IMR-90 (cell line): ENCODE measurements around the gene DUSP8.

Experiments
- BHLHE40 ChIP-seq: fragments of 150-350 bp; IDR thresholded peaks from 2 replicates; pipeline ENCODE4 v1.6.1; 2016; ENCODE audit warnings: mild to moderate bottlenecking, low read depth, low read length
- CEBPB ChIP-seq: IDR thresholded peaks from 2 replicates; pipeline ENCODE4 v1.6.1; 2012; ENCODE audit warnings: low read depth, low read length, improper control_type of control experiment
- MAZ ChIP-seq: IDR thresholded peaks from 2 replicates; pipeline ENCODE4 v1.6.1; 2012; ENCODE audit warnings: low read depth, mild to moderate bottlenecking, low read length, improper control_type of control experiment, moderate library complexity, borderline replicate concordance
- NFE2L2 ChIP-seq: fragments of 150-350 bp; IDR thresholded peaks from 2 replicates; pipeline ENCODE4 v1.6.1; 2016; ENCODE audit warnings: low read depth, mild to moderate bottlenecking, low read length
- POLR2A ChIP-seq: IDR thresholded peaks from 2 replicates; pipeline ENCODE4 v1.6.1; 2012; ENCODE audit warnings: mild to moderate bottlenecking, low read depth, low read length
- RAD21 ChIP-seq: IDR thresholded peaks from 2 replicates; pipeline ENCODE4 v1.6.1; 2012; ENCODE audit warnings: low read length, improper control_type of control experiment
- RCOR1 ChIP-seq: IDR thresholded peaks from 2 replicates; pipeline ENCODE4 v1.6.1; 2012; ENCODE audit warnings: mild to moderate bottlenecking, low read length, improper control_type of control experiment; ENCODE audit not compliant: insufficient replicate concordance
- RFX5 ChIP-seq: IDR thresholded peaks from 2 replicates; pipeline ENCODE4 v1.8.0; 2012; ENCODE audit warnings: low read depth, mild to moderate bottlenecking, low read length, moderate library complexity
- SMC3 ChIP-seq: fragments of 150-350 bp; IDR thresholded peaks from 2 replicates; pipeline ENCODE4 v1.6.1; 2016; ENCODE audit warnings: low read depth, mild to moderate bottlenecking, antibody characterized with exemption, low read length, moderate library complexity
- USF2 ChIP-seq: fragments of 150-350 bp; IDR thresholded peaks from 2 replicates; pipeline ENCODE4 v1.6.1; 2017; ENCODE audit warnings: mild to moderate bottlenecking, antibody characterized with exemption, low read length, low read depth
- TF ChIP-seq, protein P1 (sequence below): conservative IDR thresholded peaks from 2 replicates; pipeline ENCODE4 v1.5.1; 2012; ENCODE audit warnings: mild to moderate bottlenecking, low read depth, low read length, improper control_type of control experiment
- TF ChIP-seq, protein P2 (sequence below): fragments of 150-350 bp; IDR thresholded peaks from 2 replicates; pipeline ENCODE4 v1.6.1; 2016; ENCODE audit warnings: low read depth, mild to moderate bottlenecking, low read length, moderate library complexity, borderline replicate concordance

- TF ChIP-seq, protein P1, sequence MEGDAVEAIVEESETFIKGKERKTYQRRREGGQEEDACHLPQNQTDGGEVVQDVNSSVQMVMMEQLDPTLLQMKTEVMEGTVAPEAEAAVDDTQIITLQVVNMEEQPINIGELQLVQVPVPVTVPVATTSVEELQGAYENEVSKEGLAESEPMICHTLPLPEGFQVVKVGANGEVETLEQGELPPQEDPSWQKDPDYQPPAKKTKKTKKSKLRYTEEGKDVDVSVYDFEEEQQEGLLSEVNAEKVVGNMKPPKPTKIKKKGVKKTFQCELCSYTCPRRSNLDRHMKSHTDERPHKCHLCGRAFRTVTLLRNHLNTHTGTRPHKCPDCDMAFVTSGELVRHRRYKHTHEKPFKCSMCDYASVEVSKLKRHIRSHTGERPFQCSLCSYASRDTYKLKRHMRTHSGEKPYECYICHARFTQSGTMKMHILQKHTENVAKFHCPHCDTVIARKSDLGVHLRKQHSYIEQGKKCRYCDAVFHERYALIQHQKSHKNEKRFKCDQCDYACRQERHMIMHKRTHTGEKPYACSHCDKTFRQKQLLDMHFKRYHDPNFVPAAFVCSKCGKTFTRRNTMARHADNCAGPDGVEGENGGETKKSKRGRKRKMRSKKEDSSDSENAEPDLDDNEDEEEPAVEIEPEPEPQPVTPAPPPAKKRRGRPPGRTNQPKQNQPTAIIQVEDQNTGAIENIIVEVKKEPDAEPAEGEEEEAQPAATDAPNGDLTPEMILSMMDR, result no peak
- no peak for TF ChIP-seq USF2
- no peak for TF ChIP-seq POLR2A
- no peak for TF ChIP-seq RCOR1
- no peak for TF ChIP-seq RAD21
- TF ChIP-seq SMC3, result no peak
- TF ChIP-seq CEBPB, result no peak
- TF ChIP-seq MAZ, result no peak
- no peak for TF ChIP-seq RFX5
- TF ChIP-seq, protein P2, sequence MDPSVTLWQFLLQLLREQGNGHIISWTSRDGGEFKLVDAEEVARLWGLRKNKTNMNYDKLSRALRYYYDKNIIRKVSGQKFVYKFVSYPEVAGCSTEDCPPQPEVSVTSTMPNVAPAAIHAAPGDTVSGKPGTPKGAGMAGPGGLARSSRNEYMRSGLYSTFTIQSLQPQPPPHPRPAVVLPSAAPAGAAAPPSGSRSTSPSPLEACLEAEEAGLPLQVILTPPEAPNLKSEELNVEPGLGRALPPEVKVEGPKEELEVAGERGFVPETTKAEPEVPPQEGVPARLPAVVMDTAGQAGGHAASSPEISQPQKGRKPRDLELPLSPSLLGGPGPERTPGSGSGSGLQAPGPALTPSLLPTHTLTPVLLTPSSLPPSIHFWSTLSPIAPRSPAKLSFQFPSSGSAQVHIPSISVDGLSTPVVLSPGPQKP, result no peak
- no peak for TF ChIP-seq BHLHE40
- TF ChIP-seq NFE2L2, result no peak
Observed at GRCh38 chr11:1533342-1533725, 38.7 kb downstream of the DUSP8 start.
